ENCODE results near the gene PROCA1. TPM values are rescaled to one million over a fixed set of nuclear protein-coding genes. Genes with fewer than 3 reads are reported as not detected.

Gene PROCA1
- total and polyA plus RNA-seq, 2 of the 8 experiments (the other 6 are each of a cell fraction or from before 2014, with no cell fraction given): 21.2 to 26.3 TPM

- H3K14ac ChIP-seq (ENCODE audit: insufficient read length): no peak overlapping the region
- 0 out of 2 replicates have a peak overlapping the region, but pooled peaks have one; percentile 86 for H2AK5ac ChIP-seq (ENCODE audit: low read depth, low read length)
- H4K5ac ChIP-seq (ENCODE audit: insufficient read length, low read depth, low read length): peak overlapping the region; percentile 16
- WGBS, 2 experiments (ENCODE audit: extremely low coverage in 1 of 2, insufficient coverage in 1 of 2, insufficient read length in 1 of 2, insufficient replicate concordance in 2 of 2, low coverage in 1 of 2, low lambda C conversion rate in 2 of 2, missing lambda C conversion rate in 1 of 2): 94% methylated on average over 19 of the region's 19 CpGs; no CpG with 5 or more reads in 1 of the 2 experiments
- POLR2A ChIA-PET (ENCODE audit: partially characterized antibody): interaction anchor here (0.7 to 15.3 kb wide), 8 partner anchors 13 to 208 kb away, joined by 3 to 813 read pairs (median 4); partner anchors contain the start of genes FLOT2, NEK8, RPL23A and TLCD1
- H3K27ac ChIP-seq (ENCODE audit: low read depth, low read length): peak overlapping the region; percentile 7; the same call in 1 of the 2 replicates
- no peak overlapping the region; the same call in none of the 2 replicates for H3K18ac ChIP-seq (ENCODE audit: extremely low read depth, low read length)
- H3K23ac ChIP-seq (ENCODE audit: insufficient read length): no peak overlapping the region
- H3K23me2 ChIP-seq (ENCODE audit: low read depth, low read length): peaks cover 23% of the 10 kb centered on the region
- FAIRE-seq: no peak
- peak overlapping the region; percentile 88 for H3K4ac ChIP-seq (replicated peaks; ENCODE audit: insufficient read length, low read depth, low read length)
- peaks cover 19 to 24% of the 10 kb centered on the region in 2 experiments for H3K79me2 ChIP-seq (ENCODE audit: control insufficient read depth in 1 of 2, insufficient read depth in 2 of 2, low read length in 2 of 2)
- no peak overlapping the region for H2AFZ ChIP-seq (ENCODE audit: low read length)
- DNase-seq (ENCODE audit: low read depth in 1 of 2, low spot score in 2 of 2): no peak
- peaks cover 10 to 12% of the 10 kb centered on the region in 2 experiments for H4K20me1 ChIP-seq (replicated peaks in 1 of 2; ENCODE audit: control insufficient read depth in 1 of 2, insufficient read depth in 2 of 2, low read length in 2 of 2)
- H3K27me3 ChIP-seq (replicated peaks in 1 of 4; ENCODE audit: control insufficient read depth in 3 of 4, extremely low read depth in 1 of 4, insufficient read depth in 3 of 4, low read length in 3 of 4): no peaks in the 10 kb centered on the region
- no peak overlapping the region for H3K4me2 ChIP-seq (ENCODE audit: insufficient read depth in 1 of 2, low read depth in 2 of 2, low read length in 2 of 2)
- TF ChIP-seq JUND (IDR thresholded peaks at IDR 0.05; ENCODE audit: low read length) (no peak), SAP30 (IDR thresholded peaks at IDR 0.05; ENCODE audit: insufficient read depth, insufficient replicate concordance, low read length) (no peak), RBBP5 (IDR thresholded peaks at IDR 0.05; ENCODE audit: borderline replicate concordance, low read depth, low read length) (no peak), SIX5 (IDR thresholded peaks at IDR 0.05; ENCODE audit: low read depth, low read length) (no peak), SP2 (IDR thresholded peaks at IDR 0.05; ENCODE audit: low read length) (no peak), PHF8 (conservative IDR thresholded peaks at IDR 0.05; ENCODE audit: low read depth, low read length) (no peak), GTF2F1 (IDR thresholded peaks at IDR 0.05; ENCODE audit: borderline replicate concordance, low read depth, low read length) (no peak), ZNF274 (IDR thresholded peaks at IDR 0.05; ENCODE audit: borderline replicate concordance, extremely low read depth, low read length) (no peak), FOSL1 (IDR thresholded peaks at IDR 0.05; ENCODE audit: insufficient read depth, low read depth, low read length) (no peak)
- H2BK20ac ChIP-seq (ENCODE audit: low read length): no peak overlapping the region
- H3K9me3 ChIP-seq (ENCODE audit: insufficient read depth in 2 of 2, low read depth in 1 of 2, low read length in 1 of 2): no peaks in the 10 kb centered on the region
- peaks cover 0 to 14% (median 12%) of the 10 kb centered on the region in 4 experiments; a peak in 6 of 7 replicates for H3K4me1 ChIP-seq (replicated peaks in 1 of 4; ENCODE audit: control insufficient read depth in 3 of 4, insufficient read depth in 4 of 4, low read length in 3 of 4)
- H2BK12ac ChIP-seq (ENCODE audit: low read depth, low read length): 0 out of 2 replicates have a peak overlapping the region, but pooled peaks have one; percentile 75
- H2BK5ac ChIP-seq (ENCODE audit: low read depth, low read length): peak overlapping the region; percentile 83
- peaks cover 11% of the 10 kb centered on the region; the same call in 1 of the 2 replicates for H3K79me1 ChIP-seq (ENCODE audit: low read depth, low read length)
- H3K36me3 ChIP-seq (ENCODE audit: control insufficient read depth in 2 of 4, insufficient read depth in 4 of 4, low read length in 3 of 4): peaks cover 6 to 13% (median 10%) of the 10 kb centered on the region in 4 experiments; a peak in 5 of 8 replicates
- H3K9ac ChIP-seq (replicated peaks in 1 of 4; ENCODE audit: extremely low read depth in 1 of 4, low read depth in 3 of 4, low read length in 3 of 4): 0 out of 7 replicates have a peak overlapping the region, but pooled peaks of 1 of the 4 experiments have one; percentile 7
- H4K91ac ChIP-seq (replicated peaks; ENCODE audit: insufficient read length, low read length): peak overlapping the region; percentile 81
- H4K8ac ChIP-seq (ENCODE audit: extremely low read depth, insufficient read depth, low read length): peak overlapping the region; percentile 45; the same call in 1 of the 2 replicates
- CTCF ChIA-PET (ENCODE audit: partially characterized antibody): interaction anchor here (0.6 to 5.6 kb wide), 6 partner anchors 8 to 107 kb away, joined by 3 to 70 read pairs (median 5); partner anchors contain the start of genes NEK8 and TLCD1
- 0 out of 2 replicates have a peak overlapping the region, but pooled peaks have one; percentile 31 for H2BK15ac ChIP-seq (ENCODE audit: low read length)
- H3K4me3 ChIP-seq (ENCODE audit: extremely low read depth in 1 of 4, insufficient read depth in 2 of 4, low read depth in 3 of 4, low read length in 4 of 4): no peak overlapping the region
- no peak overlapping the region for H2BK120ac ChIP-seq (replicated peaks; ENCODE audit: low read depth, low read length)
- H3K56ac ChIP-seq (replicated peaks; ENCODE audit: insufficient read length, low read depth, low read length): no peak overlapping the region
These were observed 30.0 kb upstream of the PROCA1 start for GRCh38 chr17:28741358-28742349.
